ENCODE data around the gene SPARCL1. TPM values are rescaled to one million over a fixed set of nuclear protein-coding genes. Genes with fewer than 3 reads are reported as not detected.
"Not testable (repeated sequence)": the region's sequence is repeated elsewhere in the genome, so short reads cannot be mapped to it uniquely, and the experiment has no call there.

Gene SPARCL1
- polyA plus RNA-seq, 6 donors from 2014 or later: 0.15 TPM; not detected in 5

- Mint-ChIP-seq H3K4me1 (peaks cover 0 to 2% (median 0%) of the 10 kb centered on the region in 3 donors), H3K4me3 (no peak overlapping the region), H3K9me3 (no peaks in the 10 kb centered on the region), H3K36me3 (peaks cover 0 to 23% of the 10 kb centered on the region in 2 donors), H3K27me3 (no peaks in the 10 kb centered on the region), H3K27ac (no peak overlapping the region)
- DNase-seq: no peak
- no peak for ATAC-seq (ENCODE audit: low read depth in 2 of 2)
Measured at GRCh38 chr4:87444741-87445140, 84.4 kb downstream of the SPARCL1 start.

- Mint-ChIP-seq H3K9me3 (no peaks in the 10 kb centered on the region), H3K36me3 (peaks cover 0 to 23% of the 10 kb centered on the region in 2 donors), H3K27me3 (no peaks in the 10 kb centered on the region), H3K4me3 (no peak overlapping the region), H3K27ac (no peak overlapping the region), H3K4me1 (peaks cover 0 to 2% (median 0%) of the 10 kb centered on the region in 3 donors)
- DNase-seq: no peak
- no peak for ATAC-seq (ENCODE audit: low read depth in 2 of 2)
Measured at GRCh38 chr4:87442889-87443288, 86.3 kb downstream of the SPARCL1 start.

- Mint-ChIP-seq H3K9me3 (no peaks in the 10 kb centered on the region), H3K27me3 (no peaks in the 10 kb centered on the region), H3K36me3 (peaks cover 0 to 14% of the 10 kb centered on the region in 2 donors), H3K27ac (peak overlapping the region in 1 of 6 donors; percentile 57), H3K4me1 (peaks cover 21 to 39% (median 35%) of the 10 kb centered on the region in 3 donors), H3K4me3 (no peak overlapping the region)
- DNase-seq: no peak
- no peak for ATAC-seq (ENCODE audit: low read depth in 2 of 2)
Measured at GRCh38 chr4:87433342-87433741, 95.8 kb downstream of the SPARCL1 start.

GRCh38 chr4:87430038-87430437, 99.1 kb downstream of the SPARCL1 start:
- ATAC-seq (ENCODE audit: low read depth in 2 of 2): no peak
- H3K36me3 Mint-ChIP-seq: no peaks in the 10 kb centered on the region
- no peak for DNase-seq
- no peak overlapping the region for H3K4me3 Mint-ChIP-seq
- no peaks in the 10 kb centered on the region for H3K9me3 Mint-ChIP-seq
- no peaks in the 10 kb centered on the region for H3K27me3 Mint-ChIP-seq
- peak overlapping the region in 1 of 6 donors; percentile 14 for H3K27ac Mint-ChIP-seq
- peaks cover 23 to 53% (median 44%) of the 10 kb centered on the region in 3 donors for H3K4me1 Mint-ChIP-seq

- ATAC-seq (ENCODE audit: low read depth in 2 of 2): no peak
- peaks cover 27 to 63% (median 50%) of the 10 kb centered on the region in 3 donors for H3K4me1 Mint-ChIP-seq
- H3K27ac Mint-ChIP-seq: no peak overlapping the region
- no peak for DNase-seq
- no peaks in the 10 kb centered on the region for H3K9me3 Mint-ChIP-seq
- no peak overlapping the region for H3K4me3 Mint-ChIP-seq
- H3K27me3 Mint-ChIP-seq: no peaks in the 10 kb centered on the region
- H3K36me3 Mint-ChIP-seq: no peaks in the 10 kb centered on the region
Measured at GRCh38 chr4:87428979-87429378, 100.2 kb downstream of the SPARCL1 start.

GRCh38 chr4:87427518-87427868, 101.7 kb downstream of the SPARCL1 start:
- Mint-ChIP-seq H3K27ac (no peak overlapping the region), H3K36me3 (no peaks in the 10 kb centered on the region), H3K4me3 (no peak overlapping the region), H3K27me3 (no peaks in the 10 kb centered on the region), H3K9me3 (no peaks in the 10 kb centered on the region), H3K4me1 (peaks cover 29 to 64% (median 54%) of the 10 kb centered on the region in 3 donors)
- DNase-seq (no peak), ATAC-seq (ENCODE audit: low read depth in 2 of 2) (no peak)

- Mint-ChIP-seq H3K27me3 (no peaks in the 10 kb centered on the region), H3K27ac (peak overlapping the region in 2 of 6 donors; percentile 41 to 73), H3K9me3 (no peaks in the 10 kb centered on the region), H3K4me1 (peaks cover 34 to 67% (median 56%) of the 10 kb centered on the region in 3 donors), H3K36me3 (no peaks in the 10 kb centered on the region), H3K4me3 (no peak overlapping the region)
- ATAC-seq (ENCODE audit: low read depth in 2 of 2) (no peak), DNase-seq (no peak)
Measured at GRCh38 chr4:87426865-87427517, 102.2 kb downstream of the SPARCL1 start.

- H3K4me1 Mint-ChIP-seq: peaks cover 34 to 68% (median 48%) of the 10 kb centered on the region in 3 donors
- H3K4me3 Mint-ChIP-seq: peak overlapping the region in 1 of 8 donors; percentile 53
- peak overlapping the region in 1 of 6 donors; percentile 9 for H3K27ac Mint-ChIP-seq
- H3K36me3 Mint-ChIP-seq: no peaks in the 10 kb centered on the region
- no peak for DNase-seq
- H3K27me3 Mint-ChIP-seq: no peaks in the 10 kb centered on the region
- ATAC-seq (ENCODE audit: low read depth in 2 of 2): no peak
- H3K9me3 Mint-ChIP-seq: no peaks in the 10 kb centered on the region
Measured at GRCh38 chr4:87425711-87426110, 103.5 kb downstream of the SPARCL1 start.

- peak overlapping the region in 7 of 8 donors; percentile 70 to 100 (median 92) for H3K4me3 Mint-ChIP-seq
- H3K27me3 Mint-ChIP-seq; H3K36me3 Mint-ChIP-seq; DNase-seq; H3K9me3 Mint-ChIP-seq; ATAC-seq (ENCODE audit: low read depth in 2 of 2): not testable (repeated sequence)
- peak overlapping the region in 2 of 6 donors; percentile 52 to 95 for H3K27ac Mint-ChIP-seq
- H3K4me1 Mint-ChIP-seq: peaks cover 26 to 56% (median 35%) of the 10 kb centered on the region in 3 donors
Measured at GRCh38 chr4:87424099-87424543, 105.1 kb downstream of the SPARCL1 start.

Other genes with a start within 250 kb of the SPARCL1 start
- under 1 TPM in 2 of 6 donors, not detected in 4; 0.17 to 0.19 TPM for gene HSD17B13, start 206.5 kb downstream of the SPARCL1 start, polyA plus RNA-seq (ENCODE audit: low read depth in 6 of 6)
- 100 to 1,000 TPM in 4 of 6 donors, 10 to 100 TPM in 2; 67.9 to 116 (median 107) TPM for gene HSD17B11, start 138.2 kb downstream of the SPARCL1 start, polyA plus RNA-seq (ENCODE audit: low read depth in 6 of 6)
- 10 to 100 TPM; 16.3 to 27.1 (median 19.2) TPM for gene NUDT9, start 106.8 kb downstream of the SPARCL1 start, polyA plus RNA-seq (ENCODE audit: low read depth in 6 of 6)
- gene DSPP, start 79.2 kb upstream of the SPARCL1 start, polyA plus RNA-seq (ENCODE audit: low read depth in 6 of 6): not detected
- not detected for gene DMP1, start 120.9 kb upstream of the SPARCL1 start, polyA plus RNA-seq (ENCODE audit: low read depth in 6 of 6)

Measured in naive B cell (primary cell).